Right lobe of liver (tissue), 4 donors: ENCODE measurements around the gene ZNF763.

Experiments used
- CTCF ChIP-seq, 4 donors: fragments of 200-600 bp in 3 of 4; fragments of 450-650 bp in 1 of 4; IDR thresholded peaks; one replicate each; pipeline versions ENCODE4 v1.5.1 to v1.8.0; 2016 to 2022; ENCODE audit warnings: antibody characterized with exemption in 4 of 4, mild to moderate bottlenecking in 2 of 4
- POLR2A ChIP-seq: fragments of 450-650 bp; IDR thresholded peaks from one replicate; pipeline ENCODE4 v1.6.1; 2017; ENCODE audit warnings: antibody characterized with exemption, mild to moderate bottlenecking
- donor health status: DM: no; HTN: no; CAD: no.
- donor health status: DM: no; HTN: no; CAD: no.
- donor health status: DM: no; HTN: yes; CAD: no.

DNA sequence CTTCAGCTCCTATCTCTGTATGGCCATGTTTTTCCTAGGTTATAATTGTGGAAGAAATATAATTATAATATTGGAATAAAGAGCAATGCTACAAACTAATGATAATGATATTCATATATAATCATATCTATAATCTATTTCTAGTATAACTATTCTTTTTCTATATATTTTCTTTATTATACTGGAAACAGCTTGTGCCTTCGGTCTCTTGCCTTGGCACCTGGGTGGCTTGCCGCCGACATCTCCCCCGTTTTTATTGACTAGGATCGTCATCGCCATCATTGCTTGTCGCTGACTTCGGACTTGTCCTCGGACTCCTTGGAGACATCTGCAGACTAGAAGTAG is 24.2 kb downstream of the ZNF763 start:
- no peak for TF ChIP-seq CTCF (IDR thresholded peaks at IDR 0.05)
- no peak for TF ChIP-seq POLR2A
